Activated CD4-positive, alpha-beta T cell treated with anti-CD3 and anti-CD28 coated beads for 48 hours (primary cell): ENCODE data around the gene INO80.
A peak's percentile ranks its signal among the peaks of the same experiment; 100 is the strongest.

ENCODE experiments used
- DNase-seq: peaks from one replicate; pipeline ENCODE4 v3.0.0-alpha.2; 2020

INO80 gene

GRCh38 chr15:41039121-41039520, 77.0 kb downstream of the INO80 start:
- DNase-seq: no peak

GRCh38 chr15:41032079-41032328, 84.1 kb downstream of the INO80 start:
- no peak for DNase-seq

GRCh38 chr15:41031232-41032078, 84.6 kb downstream of the INO80 start:
- DNase-seq: no peak

GRCh38 chr15:41028853-41029252, 87.2 kb downstream of the INO80 start:
- DNase-seq: no peak

- DNase-seq: no peak
These were observed 90.7 kb downstream of the INO80 start for GRCh38 chr15:41025393-41025792.

- no peak for DNase-seq
These were observed 91.2 kb downstream of the INO80 start for GRCh38 chr15:41024885-41025284.

- DNase-seq: no peak
These were observed 91.9 kb downstream of the INO80 start for GRCh38 chr15:41024131-41024530.

- peak; percentile 39 for DNase-seq
These were observed 93.5 kb downstream of the INO80 start for GRCh38 chr15:41022487-41023090.

GRCh38 chr15:41020829-41021228, 95.3 kb downstream of the INO80 start:
- no peak for DNase-seq

- no peak for DNase-seq
These were observed 95.8 kb downstream of the INO80 start for GRCh38 chr15:41020311-41020710.

GRCh38 chr15:41019174-41019573, 96.9 kb downstream of the INO80 start:
- no peak for DNase-seq

GRCh38 chr15:41018534-41018933, 97.5 kb downstream of the INO80 start:
- no peak for DNase-seq

GRCh38 chr15:41017066-41017735, 98.9 kb downstream of the INO80 start:
- DNase-seq: no peak

GRCh38 chr15:41013691-41014414, 102.2 kb downstream of the INO80 start:
- no peak for DNase-seq

GRCh38 chr15:41011055-41011815, 104.8 kb downstream of the INO80 start:
- DNase-seq: no peak

- no peak for DNase-seq
These were observed 105.7 kb downstream of the INO80 start for GRCh38 chr15:41010345-41010744.

GRCh38 chr15:41006479-41006878, 109.6 kb downstream of the INO80 start:
- DNase-seq: no peak

GRCh38 chr15:41004490-41004889, 111.6 kb downstream of the INO80 start:
- no peak for DNase-seq

GRCh38 chr15:41001524-41002214, 114.4 kb downstream of the INO80 start:
- DNase-seq: no peak

- no peak for DNase-seq
These were observed 116.9 kb downstream of the INO80 start for GRCh38 chr15:40999190-40999589.

- peak; percentile 21 for DNase-seq
These were observed 120.4 kb downstream of the INO80 start for GRCh38 chr15:40995656-40996055.

- no peak for DNase-seq
These were observed 123.3 kb downstream of the INO80 start for GRCh38 chr15:40992825-40993224.
